ENCODE data around the gene CHST12.
"Not testable (repeated sequence)": the region's sequence is repeated elsewhere in the genome, so short reads cannot be mapped to it uniquely, and the experiment has no call there.

The CHST12 gene

DNA sequence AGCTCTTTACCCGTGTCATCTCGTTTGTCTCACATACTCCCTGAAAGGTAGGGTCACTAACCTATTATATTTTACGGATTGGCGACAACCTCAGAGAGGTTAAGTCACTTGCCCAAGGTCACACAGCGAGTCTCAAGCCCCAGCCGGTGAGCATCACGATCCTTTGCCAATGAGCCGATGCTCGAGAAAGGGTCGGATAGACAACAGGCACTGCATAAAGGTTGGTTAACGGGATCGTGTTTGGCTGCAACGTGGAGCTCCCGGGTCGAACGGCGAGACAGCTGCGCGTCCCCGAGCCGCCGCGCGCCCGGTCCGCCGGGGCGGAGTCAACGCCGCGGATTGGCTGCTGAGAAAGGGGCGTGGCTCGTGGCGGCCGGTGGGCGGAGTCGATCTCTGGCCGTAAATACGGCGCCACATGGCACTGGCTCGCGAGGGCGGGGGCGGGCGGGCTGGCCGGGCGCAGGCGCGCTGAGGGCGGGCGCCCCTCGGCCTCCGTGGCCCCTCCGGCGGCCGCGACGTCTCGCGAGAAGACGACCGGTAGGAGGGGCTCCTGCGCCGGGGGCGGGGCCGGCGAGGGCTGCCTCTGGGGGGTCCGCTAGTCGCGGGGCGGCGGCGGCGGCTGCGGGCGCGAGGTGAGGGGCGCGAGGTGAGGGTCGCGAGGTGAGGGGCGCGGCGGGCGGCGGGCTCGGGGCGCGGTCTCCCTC lies at the start of gene CHST12:
Gene CHST12 (plus strand): TSS at position 598 of the 704 bp plus-strand sequence. CDS start 29,029 bp downstream, outside the sequence.
- DNase-seq (ENCODE audit: low spot score), result peak; percentile 100

GRCh38 chr7:2353936-2354185 lies 49.5 kb upstream of the CHST12 start:
- DNase-seq (ENCODE audit: low spot score), result peak; percentile 97

- DNase-seq (ENCODE audit: low spot score), result peak; percentile 96
Observed at GRCh38 chr7:2354186-2354938, 49.0 kb upstream of the CHST12 start, which contains the start of gene EIF3B. Gene EIF3B, plus strand, starts transcription at chr7:2354827. Its CDS starts 95 bp downstream, at chr7:2354922.

- peak; percentile 41 for DNase-seq (ENCODE audit: low spot score)
Observed at GRCh38 chr7:2354939-2355704, 48.3 kb upstream of the CHST12 start.

DNA sequence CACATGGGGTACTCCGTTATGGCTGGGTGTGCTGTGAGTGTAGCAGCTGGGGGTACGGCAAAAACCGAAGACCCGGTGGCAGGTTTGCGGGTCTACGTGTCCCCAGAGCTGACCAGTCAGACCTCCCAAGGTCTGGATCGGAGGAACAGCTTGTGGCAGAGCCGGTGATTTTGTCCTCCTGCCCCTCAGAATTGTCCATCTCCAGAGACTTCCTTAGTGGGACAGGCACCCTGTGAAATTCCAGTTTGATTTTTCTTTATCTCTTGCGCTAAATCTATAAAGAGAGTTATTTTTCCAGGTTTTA lies 47.8 kb upstream of the CHST12 start:
- no peak for DNase-seq (ENCODE audit: low spot score)

DNA sequence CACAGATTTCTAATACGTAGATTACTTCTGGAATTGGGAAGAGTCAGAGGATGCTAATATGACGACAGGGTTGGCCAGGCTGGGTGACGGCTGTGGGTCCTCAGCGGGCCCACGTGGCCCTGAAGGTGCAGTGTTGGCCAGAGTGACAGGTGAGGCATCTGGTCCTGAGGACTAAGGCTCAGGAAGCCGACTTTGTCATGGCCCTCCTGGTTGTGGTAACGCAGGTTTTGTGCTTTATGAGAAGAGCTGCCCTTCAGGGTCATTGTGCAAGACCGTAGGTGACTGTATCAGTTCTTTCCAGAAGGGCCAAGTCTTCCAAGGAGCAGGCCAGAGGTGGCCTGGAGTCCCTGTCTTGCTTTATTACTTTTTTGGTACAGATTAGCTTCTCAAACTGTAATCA lies 46.2 kb upstream of the CHST12 start:
- no peak for DNase-seq (ENCODE audit: low spot score)

- DNase-seq (ENCODE audit: low spot score), result no peak
Observed at GRCh38 chr7:2357571-2357970, 45.8 kb upstream of the CHST12 start.

DNA sequence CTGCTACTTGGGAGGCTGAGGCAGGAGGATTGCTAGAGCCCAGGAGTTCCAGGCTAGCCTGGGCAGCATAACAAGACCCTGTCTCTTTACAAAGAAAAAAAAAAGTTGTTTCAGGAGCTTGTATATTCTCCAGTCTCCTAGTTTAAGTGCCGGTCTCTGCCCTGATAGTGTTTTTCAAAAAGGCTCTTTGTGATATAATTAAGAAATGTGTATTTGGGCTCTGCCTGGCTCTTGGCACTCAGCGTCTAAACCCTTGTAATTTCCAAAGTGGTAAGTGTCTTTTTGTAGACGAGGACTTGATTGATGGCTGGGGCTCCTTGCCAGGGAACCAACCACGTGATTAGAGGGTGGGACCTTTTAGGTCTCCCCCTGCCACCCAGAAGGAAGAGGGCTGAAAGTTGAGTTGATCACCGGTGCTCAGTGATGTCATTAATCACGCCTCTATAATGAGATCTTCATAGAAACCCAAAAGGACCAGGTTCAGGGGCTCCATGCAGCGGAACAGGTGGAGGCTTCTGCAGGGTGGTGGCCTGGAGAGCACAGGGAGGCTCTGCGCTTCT lies 44.4 kb upstream of the CHST12 start:
- no peak for DNase-seq (ENCODE audit: low spot score)

DNA sequence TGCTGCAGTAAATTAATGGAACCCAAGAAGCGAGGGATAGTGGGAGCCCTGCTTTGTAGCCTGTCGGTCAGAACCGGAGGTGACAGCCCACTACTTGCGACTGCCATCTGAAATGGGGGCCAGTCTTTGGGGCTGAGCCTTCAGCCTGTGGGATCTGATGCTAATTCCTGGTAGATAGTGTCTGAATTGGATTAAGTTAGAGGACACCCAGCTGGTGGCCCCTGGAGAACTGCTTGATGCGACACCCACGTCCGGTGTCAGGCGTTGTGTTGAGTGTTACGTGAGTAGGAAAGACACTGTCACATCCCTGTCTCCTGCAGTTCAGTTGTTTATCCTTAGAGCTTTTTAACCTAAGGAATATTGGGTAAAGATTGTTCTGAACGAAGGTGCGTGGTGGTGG lies 43.8 kb upstream of the CHST12 start:
- DNase-seq (ENCODE audit: low spot score), result no peak

- no peak for DNase-seq (ENCODE audit: low spot score)
Observed at GRCh38 chr7:2360796-2361195, 42.6 kb upstream of the CHST12 start.

DNA sequence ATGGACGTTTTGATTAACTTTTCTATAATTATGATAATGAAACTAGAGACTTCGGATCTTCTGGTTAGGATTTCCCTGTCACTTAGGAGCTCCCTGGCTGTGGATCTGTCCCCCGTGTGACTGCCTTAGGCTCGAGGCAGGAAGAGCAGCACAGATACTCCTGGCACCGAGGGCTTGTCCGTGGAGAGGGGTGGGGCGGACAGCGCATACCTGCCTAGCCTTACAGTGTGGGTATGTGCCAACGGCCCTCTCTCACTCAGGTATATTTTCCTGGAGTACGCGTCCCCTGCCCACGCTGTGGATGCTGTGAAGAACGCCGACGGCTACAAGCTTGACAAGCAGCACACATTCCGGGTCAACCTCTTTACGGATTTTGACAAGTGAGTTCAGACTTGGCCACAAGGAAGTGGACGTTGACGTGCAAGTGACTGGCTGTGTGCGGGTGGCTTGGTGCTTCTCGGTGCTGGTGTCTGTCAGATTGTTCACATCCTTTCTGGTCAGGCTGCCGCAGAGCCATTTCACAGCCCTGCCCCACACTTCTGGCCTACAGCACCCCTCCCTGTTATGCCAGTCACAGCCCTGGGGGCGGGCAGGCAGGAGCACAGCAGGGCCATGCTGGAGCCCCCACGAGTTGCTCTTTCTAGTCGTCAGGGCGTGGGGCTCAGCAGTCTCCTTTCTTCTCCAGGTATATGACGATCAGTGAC lies 40.9 kb upstream of the CHST12 start:
- DNase-seq (ENCODE audit: low spot score), result no peak

DNA sequence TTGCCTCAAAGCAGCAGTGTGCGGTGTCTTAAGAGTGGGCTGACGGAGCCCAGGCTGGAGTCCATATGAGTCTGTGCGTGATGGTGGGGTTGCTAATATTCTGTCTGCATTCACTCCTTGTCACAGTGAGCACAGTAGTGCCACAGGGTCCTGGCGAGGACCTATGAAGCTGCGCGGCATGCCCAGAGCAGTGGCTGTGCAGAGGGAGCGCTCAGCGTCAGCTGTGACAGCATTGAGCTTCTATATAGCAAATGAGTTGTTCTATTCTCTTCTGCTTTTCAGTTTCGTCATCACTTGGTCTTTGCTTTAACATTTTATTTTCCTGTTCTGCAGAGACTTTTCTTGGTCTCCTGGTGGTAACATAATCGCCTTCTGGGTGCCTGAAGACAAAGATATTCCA lies 34.3 kb upstream of the CHST12 start:
- no peak for DNase-seq (ENCODE audit: low spot score)

GRCh38 chr7:2371329-2371728 lies 32.1 kb upstream of the CHST12 start:
- DNase-seq (ENCODE audit: low spot score), result no peak

DNA sequence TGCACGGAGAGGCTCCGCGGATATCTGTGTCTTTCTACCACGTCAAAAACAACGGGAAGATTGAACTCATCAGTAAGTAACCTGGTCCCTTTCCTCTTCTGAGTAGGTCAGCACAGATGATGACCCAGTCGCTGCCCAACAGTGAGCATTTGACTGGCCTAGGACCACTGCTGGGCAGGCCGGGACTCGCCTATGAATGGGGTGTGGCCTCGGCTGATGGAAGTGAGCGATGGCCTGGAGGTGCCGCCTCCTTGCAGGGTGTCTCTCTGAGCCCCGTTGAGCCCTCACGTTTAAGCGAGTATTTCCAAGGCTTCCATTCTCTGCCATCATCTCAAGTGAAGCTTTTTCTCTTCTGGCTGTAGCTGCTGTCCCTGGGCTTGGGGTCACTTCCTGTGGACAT lies 30.7 kb upstream of the CHST12 start:
- no peak for DNase-seq (ENCODE audit: low spot score)

- peak; percentile 54 for DNase-seq (ENCODE audit: low spot score)
Observed at GRCh38 chr7:2373124-2373556, 30.3 kb upstream of the CHST12 start.

DNA sequence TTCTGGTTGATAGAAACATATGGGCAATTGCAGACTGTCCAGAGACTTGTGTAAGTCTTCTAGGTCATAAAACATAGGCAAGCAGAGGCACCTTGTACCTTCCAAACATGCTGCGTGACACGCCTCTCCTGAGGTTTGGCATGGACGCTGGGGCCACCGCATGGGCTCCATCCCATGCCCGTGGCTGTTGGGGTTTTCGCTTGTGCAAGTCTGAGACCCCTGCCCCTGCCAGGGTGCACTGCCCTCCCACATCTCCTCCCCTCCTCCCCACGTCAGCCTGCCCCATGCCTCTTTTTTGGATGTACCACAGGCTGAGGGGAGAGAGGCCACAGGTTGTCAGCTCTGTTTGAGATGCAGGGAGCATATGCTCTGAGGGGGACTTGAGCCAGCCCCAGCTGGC lies 29.8 kb upstream of the CHST12 start:
- no peak for DNase-seq (ENCODE audit: low spot score)

GRCh38 chr7:2374401-2374800 lies 29.0 kb upstream of the CHST12 start:
- no peak for DNase-seq (ENCODE audit: low spot score)

GRCh38 chr7:2374830-2375728 lies 28.3 kb upstream of the CHST12 start:
- peak; percentile 56 for DNase-seq (ENCODE audit: low spot score)

DNA sequence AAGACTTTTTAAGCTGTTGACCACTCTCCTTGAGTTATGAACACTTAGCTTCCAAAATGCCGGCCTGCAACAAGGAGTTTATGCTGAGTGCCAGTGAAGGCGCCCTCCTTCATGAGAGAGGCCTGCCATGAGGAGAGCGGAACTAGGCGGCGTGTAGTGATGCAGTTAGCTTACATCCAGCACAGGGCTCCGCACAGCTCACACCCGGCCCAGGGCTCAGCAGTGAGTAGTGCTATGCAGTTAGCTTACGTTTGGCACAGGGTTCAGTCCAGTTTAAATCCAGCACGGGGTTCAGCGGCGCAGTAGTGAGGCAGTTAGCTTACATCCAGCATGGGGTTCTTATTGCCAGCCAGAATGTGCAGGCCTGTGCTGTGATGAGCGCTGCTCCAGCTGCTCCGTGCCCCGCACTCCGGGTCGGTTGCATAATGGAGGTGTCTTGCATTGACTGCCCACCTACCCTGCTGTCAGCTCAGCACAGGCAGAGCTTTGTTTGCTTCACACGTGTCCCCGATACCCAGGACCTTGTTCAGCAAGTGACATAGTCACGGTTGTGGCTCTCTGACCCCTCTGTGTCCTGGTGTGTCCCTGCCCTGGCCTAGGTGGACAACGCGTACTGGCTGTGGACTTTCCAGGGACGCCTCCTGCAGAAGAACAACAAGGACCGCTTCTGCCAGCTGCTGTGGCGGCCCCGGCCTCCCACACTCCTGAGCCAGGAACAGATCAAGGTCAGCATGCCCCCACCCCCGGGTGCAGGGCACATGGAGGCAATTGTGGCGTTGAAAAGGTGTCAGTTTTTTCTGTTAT lies 26.9 kb upstream of the CHST12 start:
- DNase-seq (ENCODE audit: low spot score), result no peak

DNA sequence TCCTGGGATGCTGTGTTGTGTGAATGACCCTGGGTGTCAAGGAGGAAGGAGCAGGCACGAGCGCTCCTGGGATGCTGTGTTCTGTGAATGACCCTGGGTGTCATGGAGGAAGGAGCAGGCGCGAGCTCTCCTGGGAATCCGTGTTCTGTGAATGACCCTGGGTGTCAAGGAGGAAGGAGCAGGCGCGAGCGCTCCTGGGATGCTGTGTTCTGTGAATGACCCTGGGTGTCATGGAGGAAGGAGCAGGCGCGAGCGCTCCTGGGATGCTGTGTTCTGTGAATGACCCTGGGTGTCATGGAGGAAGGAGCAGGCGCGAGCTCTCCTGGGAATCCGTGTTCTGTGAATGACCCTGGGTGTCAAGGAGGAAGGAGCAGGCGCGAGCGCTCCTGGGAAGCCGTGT lies 25.9 kb upstream of the CHST12 start:
- not testable (repeated sequence) for DNase-seq (ENCODE audit: low spot score)
